HG03342 (cell line): Measurements from ENCODE around the gene WNT5B.
"Not testable (repeated sequence)": the region's sequence is repeated elsewhere in the genome, so short reads cannot be mapped to it uniquely, and the experiment has no call there.

Experiments
- ATAC-seq: cut with Tn5 transposase; IDR thresholded peaks from one replicate; pipeline ENCODE4 v1.9.1; 2021; ENCODE audit warnings: mild to moderate bottlenecking, moderate library complexity; ENCODE audit not compliant: unreplicated experiment

The WNT5B gene

DNA sequence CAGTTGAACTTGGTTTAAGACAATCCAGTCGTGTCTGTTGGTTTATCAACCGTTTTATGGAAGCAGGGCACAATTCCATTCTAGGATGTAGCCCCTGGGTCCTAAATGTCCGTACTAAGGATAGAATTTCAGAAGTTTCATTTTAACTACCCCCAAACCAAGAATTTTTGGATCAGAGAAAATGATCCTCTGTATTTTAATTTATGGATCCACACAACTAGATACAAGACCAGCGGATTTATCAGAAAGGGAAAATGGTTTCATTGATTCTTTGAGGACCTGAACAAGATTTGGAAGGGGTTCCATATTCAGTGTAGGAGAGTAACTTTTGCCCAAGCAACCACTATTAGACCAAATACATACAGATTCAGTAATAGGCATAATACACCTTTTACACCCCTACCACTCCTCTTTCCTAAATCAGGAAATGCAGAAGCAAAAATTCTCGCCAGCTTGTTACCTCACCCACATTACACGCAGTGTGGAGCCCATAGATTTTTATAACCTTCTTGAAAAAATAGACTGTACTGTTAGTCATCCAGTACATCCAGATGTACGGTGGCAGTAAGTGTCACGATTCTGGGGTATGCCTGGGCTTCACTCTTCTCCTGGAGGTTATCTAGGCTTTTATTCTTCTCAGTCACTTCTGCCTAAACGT, 33.2 kb upstream of the WNT5B start:
- no peak for ATAC-seq

DNA sequence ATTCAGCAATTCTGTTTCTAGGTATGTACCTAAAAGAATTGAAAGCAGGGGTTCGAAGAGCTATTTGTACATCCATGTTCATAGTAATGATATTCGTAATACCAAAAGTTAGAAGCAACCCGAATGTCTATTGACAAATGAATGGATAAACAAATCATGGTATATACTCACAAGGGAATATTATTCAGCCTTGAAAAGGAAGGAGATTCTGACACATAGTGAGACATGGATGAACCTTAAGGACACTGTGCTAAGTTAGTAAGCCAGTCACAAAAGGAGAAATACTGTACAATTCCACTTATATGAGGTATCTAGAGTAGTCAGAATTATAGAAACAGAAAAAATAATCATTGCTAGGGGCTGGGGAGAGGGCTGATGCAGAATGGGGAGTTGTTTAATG, 30.3 kb upstream of the WNT5B start:
- ATAC-seq: no peak

DNA sequence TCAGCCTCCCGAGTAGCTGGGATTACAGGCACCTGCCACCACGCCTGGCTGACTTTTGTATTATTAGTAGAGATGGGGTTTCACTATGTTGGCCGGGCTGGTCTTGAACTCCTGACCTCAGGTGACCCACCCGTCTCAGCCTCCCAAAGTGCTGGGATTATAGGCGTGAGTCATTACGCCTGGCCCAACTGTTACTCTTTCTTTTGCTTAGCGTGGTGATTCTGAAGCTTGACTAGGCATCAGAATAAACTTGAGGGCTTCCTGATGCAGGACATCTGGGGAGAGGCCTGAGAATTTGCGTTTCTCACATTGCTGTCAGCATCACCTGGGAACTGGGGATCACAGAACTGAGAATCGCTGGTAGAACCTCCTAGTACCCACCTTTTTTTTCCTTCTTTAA, 26.3 kb upstream of the WNT5B start:
- not testable (repeated sequence) for ATAC-seq

DNA sequence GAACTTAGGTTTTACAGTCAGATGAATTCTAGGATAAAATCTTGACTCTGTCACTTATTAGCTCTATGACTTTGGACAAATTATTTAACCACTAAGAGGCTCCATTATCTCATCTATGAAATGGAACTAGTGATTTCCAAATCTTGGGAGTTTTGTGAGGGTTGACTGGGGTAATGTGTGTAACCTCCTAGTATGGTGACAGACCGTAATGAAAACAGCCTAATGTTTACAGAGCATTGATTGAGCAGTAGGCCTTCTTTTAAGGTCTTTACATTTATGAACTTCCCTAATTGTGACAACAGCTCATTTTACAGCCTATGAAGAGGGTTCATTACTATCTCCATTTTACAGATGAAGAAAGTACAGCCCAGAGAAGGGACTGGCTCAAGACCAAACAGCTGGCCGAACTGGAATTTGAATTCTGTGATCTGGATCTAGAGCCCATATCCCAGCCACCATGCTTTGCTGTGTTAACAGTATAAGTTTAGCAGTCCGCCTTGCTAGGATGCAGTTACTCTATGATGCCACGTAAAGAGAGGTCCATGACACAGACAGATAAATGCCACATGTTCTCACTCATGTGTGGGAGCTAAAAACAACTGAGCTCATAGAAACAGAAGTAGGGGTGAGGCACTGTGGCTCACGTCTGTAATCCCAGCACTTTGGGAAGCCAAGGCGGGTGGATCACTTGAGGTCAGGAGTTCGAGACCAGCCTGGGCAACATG, 25.6 kb upstream of the WNT5B start:
- no peak for ATAC-seq

DNA sequence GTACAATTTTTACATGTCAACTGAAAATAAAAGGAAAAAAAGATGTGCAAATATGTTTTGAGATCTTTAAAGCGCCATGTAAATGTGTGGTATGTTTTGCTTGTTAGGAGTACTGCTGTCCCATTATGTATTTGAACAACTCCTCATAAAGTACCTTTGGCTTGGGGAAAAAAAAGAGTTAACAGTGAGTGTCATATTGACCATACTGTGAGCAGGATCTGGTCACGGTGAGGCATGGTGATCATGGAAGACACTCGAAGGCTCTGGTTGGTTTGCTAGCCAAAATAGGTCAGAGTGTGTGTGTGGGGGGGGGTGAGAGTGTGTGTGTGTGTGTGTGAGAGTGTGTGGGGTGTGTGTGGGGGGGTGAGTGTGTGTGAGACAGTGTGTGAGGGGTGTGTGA, 24.6 kb upstream of the WNT5B start:
- ATAC-seq: no peak

DNA sequence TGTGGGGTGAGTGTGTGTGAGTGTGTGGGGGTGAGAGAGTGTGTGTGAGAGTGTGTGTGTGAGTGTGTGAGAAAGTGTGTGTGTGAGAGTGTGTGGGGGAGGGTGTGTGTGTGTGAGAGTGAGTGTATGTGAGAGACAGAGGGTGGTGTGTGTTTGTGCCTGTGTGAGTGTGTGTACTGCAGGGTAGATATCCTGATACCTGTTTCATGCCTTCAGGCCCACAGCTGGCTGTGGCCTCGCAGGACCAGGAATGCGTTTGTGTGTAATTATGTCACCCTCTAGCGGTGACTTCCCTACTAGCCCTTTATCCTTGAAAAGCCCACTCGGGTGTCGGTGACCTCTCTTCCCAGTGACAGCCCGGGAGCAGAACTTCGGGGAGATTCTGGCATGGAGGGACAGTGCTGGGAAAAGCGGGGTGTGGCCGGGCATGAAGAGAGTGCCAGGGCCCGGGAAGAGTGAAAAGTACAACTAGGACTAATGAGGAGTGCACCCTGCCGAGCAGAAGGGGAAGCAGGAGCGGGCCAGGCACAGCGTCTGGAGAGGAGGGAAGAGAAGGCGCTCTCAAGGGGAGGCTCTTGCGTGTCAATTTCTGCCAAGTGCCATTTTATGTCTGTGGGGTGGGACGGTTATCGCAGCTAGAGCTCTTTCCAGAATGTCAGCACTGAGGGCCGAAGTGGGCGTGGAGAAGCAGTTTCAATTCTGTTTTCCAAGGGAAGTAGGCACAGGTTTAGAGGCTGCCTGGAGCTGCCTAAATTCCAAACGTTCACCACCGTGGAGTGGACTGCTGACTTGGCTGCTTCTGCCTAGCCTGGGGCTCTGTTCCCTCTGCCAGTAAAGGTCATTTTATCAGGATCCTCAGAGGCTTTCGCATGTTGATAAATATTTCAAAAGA, 23.7 kb upstream of the WNT5B start:
- peak; percentile 38 for ATAC-seq

DNA sequence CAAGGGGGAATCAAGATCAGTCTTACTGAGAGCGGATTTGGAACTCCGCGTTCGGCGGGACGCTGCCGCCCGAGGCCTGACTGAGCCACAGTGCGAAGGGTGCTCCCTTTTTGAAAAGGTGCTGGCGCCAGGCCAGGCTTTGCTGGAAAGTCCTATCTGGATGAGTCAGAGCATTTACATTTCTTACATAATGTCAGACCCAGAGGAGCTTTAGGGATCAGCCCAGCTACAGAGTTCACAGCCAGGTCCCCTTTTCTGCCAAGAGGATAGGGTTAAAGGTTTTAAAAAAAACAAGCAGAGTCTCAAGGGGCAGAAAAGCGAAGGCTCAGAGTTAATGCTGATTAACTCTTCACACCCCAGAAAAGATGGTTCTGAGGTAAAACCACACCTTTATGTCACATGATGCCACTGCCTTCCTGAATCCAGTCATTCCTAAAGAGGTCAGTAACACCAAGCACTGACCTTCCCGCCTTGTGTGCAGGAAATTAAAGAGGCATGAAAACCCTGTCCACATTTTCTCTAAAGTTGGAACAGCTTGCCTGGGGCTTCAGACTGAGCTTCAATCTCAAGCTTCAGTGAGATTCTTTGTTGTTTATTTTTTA, 22.9 kb upstream of the WNT5B start:
- peak; percentile 63 for ATAC-seq

DNA sequence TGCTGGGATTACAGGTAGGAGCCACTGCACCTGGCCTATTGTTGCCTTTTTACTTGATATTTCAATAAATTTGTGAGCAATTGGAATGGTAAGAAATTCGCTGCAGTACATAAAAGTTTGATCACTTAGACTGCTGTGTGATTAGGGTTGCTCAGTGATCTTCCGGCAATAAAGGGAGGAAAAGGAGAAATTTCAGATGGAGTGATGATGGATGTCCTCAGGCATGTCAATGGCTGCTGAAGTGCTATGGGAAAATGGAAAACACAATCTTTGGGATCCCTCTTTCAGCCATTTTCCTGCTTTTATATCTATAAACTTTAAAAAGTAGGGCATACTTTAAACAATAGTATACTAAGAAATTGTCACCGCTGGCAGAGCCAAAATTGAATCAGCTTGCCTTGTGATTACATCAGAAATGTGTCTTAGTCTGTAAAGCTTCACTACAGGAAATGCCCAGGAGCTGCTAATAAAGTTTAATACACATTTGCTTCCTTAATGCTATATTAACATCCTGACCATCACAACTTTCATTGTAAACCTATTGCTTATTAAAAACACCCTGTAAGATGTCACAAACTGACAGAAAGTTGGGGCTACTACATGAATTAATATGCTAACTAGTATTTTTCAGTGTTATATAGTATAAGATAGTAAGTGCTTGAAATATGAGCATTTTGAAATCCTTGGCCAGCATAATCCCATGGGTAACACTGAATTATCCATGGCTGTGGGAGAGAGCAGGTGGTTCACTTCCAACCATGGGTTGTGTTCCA, 20.9 kb upstream of the WNT5B start:
- no peak for ATAC-seq

DNA sequence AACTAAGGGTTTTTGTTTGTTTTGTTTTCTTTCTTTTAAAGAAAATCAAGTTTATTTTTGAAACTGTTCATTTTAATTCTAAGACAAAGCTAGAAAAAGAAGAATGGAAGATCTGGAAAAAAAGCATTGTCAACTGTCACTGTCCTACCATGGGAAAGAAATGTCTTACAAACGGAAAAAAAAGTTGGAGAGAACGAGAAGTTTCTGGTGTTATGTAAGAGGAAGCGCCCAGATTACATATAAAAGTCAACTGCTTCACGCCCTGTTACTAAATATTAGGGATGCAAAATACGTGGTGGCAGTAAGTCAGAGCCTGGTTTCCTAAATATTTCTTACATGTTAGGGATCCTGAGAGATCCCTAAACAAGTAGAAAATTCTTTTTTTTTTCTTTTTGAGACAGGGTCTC, 20.3 kb upstream of the WNT5B start:
- ATAC-seq: no peak

DNA sequence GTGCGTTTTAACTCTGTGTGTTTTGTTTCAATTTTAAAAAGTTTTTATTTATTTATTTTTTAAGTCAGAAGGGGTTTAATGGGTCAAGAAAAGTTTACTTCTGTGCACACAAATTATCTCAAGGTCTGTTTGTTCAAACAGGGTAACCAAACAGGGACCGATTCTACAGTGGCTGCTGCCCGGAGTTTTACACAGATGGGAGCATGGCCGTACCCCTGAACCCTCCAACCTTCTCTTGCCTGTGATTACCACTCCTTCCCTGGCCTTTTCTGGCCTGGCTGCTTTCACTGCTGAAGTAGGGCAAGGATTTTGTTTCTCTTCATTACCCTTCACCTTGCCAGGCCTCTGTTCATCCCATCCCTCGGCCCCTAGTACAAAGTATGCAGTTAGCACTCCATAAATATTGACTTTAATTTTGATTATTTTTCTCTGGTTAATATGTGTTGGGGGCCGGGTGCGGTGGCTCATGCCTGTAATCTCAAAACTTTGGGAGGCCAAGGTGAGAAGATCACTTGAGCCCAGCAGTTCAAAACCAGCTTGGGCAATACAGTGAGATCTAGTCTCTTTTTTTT, 18.9 kb upstream of the WNT5B start:
- ATAC-seq: no peak

DNA sequence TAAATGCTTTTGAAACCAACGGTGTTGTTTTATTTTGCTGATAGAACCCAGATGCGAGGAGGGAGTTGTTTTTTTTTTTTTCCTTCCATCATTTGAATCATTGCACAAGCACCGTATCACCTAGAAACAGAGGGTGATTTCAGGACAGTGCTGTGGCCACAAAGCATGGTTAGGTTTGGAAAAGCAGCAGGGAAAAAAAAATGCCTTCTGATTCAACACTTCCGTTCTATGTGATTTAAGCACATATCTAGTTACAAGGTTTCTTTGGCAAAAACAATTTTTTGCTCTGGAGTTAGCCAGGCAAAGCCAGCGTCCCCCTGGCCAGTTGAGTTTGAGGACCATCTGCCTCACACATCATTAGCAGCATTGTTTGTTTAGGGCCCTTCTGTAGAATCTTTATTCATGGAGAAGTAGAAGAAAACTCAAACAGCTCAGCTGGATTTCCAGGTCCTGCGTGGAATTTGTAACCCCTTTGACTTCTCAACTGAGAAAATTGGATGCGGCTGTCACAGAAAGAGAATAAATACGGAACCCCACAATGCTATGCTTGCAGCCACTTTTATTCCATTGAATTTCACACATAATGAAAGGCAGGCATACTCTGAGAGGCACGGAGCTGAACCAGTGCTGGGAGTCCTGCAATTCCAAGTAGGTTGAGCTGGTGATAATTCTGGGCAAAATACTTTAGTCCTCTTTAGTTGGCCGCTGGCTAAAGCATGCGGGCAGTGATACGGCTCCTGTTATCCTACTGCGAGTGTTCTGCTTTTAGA, 17.0 kb upstream of the WNT5B start:
- ATAC-seq: no peak

DNA sequence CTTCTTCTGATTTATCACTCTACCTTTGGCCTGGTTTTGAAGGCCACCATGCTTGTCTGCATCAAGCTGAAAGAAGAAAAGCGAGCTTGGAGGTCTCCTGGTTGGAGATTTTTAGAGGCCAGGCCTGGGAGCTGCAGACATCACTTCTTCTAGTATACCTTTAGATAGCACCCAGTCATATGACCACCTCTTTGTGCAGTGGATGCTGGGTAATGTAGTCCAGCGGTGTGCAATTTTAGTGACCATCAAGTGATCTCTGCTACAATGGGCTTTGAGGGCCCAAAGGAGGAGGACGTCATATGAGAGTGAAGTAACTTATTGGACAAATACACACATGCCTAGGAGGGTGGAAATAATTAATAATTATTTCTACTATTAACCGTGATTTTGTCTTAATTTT, 15.2 kb upstream of the WNT5B start:
- ATAC-seq: no peak

DNA sequence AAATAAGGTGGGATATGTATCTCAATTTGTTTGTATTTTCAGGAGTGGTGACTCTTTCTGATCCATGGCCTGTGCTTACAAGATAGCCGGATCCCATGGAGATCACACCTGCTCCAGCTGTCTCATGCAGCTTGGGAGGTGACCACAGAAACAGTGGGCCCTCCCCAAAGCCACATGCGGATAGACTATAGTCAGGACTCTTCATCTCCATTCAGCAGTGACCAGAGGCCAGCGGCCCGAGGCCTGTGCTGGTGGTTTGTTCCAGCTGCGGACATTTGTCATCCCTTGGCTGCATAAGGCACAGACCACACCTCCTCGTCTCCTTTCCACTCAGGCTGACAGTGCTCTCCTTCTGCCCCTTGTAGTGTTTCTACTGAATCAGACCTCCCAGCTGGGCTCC, 14.7 kb upstream of the WNT5B start:
- ATAC-seq: no peak

DNA sequence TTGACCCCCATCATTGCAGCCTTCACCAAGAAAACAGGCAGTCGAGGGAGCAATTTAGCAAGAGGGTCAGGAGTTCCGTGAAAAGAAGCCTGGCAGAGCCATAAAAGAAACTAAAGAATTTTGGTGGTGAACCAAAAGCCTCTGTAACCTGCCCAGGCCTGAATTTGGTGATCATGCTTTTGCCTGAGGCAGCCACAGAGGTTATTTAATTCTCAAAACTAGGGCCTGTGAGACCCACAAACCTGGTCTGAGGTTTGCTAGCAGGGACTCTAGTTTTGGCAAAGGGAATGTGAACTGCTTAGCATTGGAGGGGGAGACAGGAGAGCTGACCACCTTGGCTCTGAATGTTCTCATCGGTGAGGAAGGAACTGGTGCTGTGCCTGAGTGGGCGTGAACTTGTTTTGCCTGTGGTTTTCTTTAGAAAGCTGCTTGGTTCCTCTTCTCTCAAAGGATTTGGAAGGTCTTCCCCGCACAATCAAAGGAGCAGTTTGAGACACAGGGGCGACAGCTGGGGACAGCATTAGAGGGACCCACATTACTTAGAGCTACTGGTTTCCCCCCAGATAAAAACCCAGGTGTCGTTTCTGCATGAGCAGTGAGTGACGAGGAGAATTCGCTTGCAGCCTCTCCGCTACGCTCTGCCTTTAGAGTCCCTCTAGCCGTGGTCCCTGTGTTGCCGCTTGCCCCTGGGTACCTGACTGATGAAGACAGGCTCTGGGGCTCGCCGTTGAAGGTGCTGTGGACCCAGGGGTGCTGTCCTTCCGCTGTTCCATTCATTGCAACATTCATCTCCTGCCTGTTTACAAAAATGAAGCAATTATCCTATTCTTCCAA, 12.6 kb upstream of the WNT5B start:
- no peak for ATAC-seq

DNA sequence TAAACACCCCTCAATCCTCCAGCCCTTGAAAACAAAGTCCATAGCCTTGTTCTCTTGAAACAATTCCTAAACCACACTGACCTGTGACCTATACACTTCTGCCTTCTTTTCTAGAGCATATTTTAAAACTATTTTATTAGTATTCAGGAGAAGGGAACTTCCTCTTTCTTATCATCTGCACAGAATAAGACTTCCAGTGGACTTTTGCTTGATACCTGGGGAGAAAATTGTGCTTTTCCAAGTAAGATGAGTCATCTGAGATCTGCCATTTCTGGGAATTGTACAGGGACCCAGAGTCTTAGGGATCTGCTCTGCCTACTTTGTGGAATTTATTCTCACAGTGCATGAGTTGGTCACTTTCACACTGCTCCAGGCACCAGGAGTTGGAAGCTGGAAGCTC, 10.5 kb upstream of the WNT5B start:
- ATAC-seq: no peak

DNA sequence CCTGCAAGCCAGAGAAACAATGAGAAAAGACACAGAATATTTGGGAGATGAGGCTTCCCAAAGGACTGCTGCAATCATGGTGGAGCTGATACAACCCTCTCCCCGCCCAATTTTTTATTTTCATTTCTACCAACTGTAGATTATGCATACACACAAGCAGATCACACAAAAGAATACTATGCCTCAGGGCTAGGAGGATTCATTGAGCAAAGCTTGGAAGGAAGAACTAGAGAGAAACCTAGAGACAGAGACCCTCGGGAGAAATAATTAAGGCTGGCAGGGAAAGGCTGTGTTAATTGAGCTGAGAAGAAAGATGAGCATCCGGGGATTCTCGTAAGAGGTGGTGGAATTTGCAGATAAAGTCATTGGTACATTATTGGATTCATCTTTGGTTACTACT, 9.9 kb upstream of the WNT5B start:
- no peak for ATAC-seq

DNA sequence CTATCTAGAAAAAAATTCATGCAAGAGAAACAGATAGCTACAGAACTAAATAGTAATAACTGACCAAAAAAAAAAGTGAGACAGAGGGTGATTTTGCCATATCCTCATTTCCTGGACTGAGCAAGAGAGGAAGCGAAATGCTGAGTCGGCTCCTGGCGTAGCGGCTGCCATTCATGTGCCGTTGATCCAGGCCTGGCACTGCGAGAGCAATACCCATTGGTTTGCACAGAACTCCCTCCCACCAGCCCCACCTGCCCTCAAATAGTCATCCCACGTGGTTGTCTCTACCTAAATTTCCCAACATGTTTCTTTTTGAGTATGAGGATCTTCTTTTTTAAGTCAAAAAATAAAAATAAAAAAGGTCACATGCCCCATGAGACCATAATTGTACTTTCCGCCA, 9.4 kb upstream of the WNT5B start:
- no peak for ATAC-seq

DNA sequence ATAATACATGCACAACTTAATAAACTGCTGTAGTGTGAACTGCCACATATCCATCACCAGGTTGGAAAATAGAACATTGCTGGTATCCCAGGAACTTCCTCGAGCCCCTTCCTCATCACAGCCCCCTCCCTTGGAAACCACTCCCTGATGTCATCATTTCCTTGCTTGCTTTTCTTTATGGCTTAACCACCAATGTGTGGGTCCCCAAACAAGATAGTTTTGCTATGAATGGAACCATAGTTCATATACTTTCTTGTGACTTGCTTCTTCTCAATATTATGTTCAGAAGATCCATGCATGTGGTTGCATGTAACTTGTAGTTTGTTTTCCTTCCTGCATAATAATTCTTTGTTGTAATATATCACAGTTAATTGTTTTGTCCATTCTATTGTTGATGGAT, 8.9 kb upstream of the WNT5B start:
- ATAC-seq: no peak

DNA sequence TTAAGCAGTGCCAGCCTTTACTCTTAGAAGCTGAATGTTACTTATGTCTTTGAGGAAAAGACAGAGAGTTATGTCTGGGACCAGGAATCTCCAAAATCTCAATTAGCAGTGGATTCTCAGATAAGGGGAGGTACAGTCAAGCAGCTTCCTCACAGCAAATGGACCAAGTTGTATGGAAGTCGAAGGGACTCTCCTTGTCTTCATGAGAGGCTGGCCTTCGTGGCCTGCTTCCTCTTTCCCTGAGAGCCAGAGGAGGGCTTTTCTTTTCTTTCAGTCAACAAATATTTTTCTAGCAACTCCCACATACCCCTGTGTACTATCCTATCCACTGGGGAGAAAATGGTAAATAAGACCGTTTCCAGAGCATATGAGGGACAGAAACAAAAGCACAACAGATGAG, 6.6 kb upstream of the WNT5B start:
- no peak for ATAC-seq
